ENCODE data around the gene VIPR2.

VIPR2 gene

DNA sequence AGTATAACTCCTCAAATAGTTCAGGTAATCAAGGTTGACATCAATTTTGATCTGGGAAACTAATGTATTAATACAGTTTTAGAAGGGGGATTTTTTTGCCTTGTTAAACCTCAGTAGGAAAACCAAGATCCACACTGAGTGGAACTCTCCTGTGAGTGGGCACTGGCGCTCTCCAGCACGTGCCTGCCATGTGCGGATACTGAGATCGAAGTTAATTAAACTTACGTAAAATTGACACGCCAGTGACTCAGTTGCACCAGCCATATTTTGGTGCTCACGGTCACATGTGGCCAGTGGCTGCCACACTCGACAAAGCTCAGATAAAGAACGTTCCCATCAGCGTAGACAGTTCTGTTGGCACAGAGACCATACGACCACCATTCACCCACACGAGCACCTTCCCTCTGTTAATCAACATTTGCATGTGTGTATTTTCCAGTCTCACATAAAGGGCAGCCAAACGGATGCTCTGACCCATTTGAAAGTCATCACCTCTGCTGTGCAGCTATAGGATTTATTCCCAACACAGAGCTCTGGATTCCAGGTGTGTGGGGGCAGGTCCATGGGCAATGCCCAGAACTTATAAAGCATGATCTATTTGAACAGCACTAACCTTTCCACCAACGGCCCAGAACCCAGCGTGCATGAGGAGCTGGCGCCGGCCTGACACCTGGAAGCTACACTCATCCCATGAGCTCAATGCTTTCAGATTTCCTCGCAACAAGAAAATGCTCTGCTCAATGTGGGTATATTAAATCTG lies 77.7 kb downstream of the VIPR2 start:
- no peak for DNase-seq (ENCODE audit: low spot score)

DNA sequence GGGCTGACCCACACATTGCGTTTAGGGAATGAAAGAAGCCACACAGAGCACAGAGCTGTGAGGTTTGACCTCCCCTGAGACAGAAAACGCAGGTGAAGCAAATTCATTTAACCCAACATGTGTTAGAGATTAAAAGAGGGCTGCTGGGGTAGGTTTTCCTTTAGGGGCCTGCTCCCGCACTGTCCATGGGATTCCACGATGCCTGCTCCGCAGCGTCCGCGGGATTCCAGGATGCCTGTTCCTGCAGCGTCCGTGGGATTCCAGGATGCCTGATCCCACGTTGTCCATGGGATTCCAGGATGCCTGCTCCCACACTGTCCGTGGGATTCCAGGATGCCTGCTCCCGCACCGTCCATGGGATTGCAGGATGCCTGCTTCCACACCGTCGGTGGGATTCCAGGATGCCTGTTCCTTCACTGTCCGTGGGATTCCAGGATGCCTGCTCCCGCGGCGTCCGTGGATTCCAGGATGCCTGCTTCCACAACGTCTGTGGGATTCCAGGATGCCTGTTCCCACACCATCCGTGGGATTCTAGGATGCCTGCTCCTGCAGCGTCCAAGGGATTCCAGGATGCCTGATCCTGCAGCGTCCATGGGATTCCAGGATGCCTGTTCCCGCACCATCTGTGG lies 78.7 kb downstream of the VIPR2 start:
- DNase-seq (ENCODE audit: low spot score): no peak

DNA sequence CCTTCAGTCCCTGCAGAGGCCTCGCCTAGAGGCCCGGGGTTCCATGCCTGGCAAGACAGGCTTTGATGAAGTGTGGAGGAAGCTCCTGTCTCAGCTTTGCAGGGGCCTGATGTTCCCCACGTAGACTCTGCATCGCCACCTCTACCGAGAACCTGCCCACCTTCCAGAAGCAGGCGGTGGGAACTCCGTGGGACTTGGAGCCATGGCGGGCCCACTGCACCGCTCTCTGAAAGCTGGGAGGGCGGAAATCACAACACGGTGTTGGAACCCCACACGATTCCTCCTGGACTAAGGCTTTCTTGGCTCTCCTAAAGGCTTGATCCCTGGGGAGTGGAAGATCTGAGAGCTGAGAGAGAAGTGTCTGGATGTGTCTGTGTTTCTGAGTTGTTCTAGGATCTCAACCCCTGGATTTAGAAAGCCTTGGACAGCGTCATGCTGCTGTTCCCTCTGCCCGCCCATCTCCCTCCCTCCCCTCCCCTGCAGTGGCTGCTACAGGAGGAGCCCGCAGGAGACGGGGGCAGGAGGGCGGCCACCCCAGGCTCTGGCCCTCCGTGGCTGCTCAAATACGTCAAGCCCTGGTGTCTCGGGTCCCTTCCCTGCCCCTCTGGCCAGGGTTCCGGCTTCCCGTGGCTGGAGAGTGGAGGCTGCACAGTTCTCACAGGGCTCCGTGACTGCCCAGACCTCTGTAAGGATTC lies 79.7 kb downstream of the VIPR2 start:
- DNase-seq (ENCODE audit: low spot score): no peak

DNA sequence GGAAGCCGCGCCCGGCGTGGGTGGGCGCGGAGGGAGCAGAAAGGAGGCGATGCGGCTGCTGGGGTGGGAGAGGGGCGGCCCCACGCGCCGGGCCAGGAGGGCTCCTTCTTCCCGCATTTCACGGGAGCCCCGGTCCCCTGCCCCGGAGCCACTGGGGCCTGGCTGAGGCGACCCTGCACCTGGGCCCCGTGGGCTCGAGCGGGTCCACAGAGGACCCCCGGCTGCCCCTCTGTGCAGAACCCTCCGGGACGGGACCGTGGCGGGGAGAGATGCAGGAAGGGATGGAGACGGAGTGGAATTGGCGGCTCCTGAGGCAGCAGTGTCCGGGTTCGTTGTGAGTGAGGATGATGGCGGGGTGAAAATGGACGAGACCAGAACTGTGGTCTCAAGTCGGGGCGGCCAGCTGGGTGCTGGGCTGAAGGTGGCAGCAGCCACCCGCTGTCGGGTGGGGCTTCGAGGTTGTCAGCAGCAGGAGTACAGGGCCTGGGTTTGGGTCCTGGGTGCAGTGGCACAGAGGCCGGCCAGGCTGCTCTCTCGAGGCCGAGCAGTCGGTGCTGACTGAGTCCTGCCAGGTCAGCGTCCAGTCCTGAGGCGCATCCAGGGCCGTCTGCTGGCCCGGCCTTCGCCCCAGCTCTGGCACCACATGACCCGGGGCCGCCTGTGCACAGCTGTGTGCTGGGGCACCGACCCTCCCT lies 80.4 kb downstream of the VIPR2 start:
- no peak for DNase-seq (ENCODE audit: low spot score)

DNA sequence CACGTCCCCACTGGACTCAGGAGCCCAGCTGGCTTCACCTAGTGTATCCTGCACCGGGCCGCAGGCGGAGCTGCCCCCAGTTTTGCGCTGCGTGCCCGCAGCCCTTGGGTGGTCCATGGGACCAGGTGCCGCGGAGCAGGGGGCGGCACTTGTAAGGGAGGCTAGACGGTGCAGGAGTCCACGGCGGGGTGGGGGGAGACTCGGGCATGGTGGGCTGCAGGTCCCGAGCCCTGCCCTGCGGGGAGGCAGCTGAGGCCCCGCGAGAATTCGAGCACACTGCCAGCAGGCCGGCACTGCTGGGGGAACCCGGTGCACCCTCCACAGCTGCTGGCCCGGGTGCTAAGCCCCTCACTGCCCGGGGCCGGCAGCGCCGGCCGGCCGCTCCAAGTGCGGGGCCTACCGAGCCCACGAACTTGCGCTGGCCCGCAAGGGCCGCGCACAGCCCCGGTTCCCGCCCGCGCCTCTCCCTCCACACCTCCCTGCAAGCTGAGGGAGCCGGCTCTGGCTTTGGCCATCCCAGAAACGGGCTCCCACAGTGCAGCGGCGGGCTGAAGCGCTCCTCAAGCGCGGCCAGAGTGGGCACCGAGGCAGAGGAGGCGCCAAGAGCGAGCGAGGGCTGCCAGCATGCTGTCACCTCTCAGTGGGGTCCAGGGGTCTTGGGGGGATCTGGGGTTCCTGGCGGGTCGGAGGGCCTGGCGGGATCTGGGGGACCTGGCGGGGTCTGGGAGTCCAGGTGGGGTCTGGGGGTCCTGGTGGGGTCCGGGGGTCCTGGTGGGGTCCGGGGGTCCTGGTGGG lies 81.4 kb downstream of the VIPR2 start:
- DNase-seq (ENCODE audit: low spot score): no peak

DNA sequence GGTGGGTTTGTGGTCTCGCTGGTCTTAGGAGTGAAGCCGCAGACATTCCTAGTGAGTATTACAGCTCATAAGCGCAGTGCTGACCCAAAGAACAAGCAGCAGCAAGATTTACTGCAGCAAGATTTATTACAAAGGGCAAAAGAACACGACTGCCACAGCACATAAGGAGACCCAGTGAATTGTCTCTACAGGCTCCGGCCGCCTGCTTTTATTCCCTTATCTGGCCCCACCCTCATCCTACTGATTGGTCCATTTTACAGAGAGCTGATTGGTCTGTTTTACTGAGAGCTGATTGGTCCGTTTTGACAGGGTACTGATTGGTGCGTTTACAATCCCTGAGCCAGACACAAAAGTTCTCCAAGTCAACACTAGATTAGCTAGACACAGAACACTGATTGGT lies 82.1 kb downstream of the VIPR2 start:
- no peak for DNase-seq (ENCODE audit: low spot score)

DNA sequence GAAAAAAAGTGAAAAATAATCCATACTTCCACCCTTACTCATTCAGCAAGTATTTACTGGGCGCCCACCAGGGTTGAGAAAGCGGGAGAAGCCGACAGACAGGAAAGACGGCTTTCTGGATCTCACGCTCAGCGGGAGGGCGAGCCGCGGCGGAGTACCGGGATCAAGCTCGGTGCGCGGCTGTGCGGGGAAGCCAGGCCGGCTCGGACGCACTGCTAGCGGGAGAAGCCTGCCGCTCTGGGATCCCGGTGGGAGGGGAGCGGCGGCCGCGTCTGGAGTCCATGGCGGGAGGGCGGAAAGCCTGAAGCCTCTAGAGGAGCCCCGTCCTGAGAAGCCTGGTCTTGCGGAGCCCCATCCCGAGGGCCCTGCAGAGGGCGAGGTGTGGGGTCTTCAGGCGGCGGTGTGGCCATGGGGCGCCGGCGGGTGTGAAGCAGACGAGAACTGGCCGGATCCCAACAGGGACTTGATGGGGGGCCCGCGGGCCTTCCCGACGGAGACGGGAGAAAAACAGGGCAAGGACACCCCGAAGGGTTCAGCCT lies 82.9 kb downstream of the VIPR2 start:
- DNase-seq (ENCODE audit: low spot score): peak; percentile 22

DNA sequence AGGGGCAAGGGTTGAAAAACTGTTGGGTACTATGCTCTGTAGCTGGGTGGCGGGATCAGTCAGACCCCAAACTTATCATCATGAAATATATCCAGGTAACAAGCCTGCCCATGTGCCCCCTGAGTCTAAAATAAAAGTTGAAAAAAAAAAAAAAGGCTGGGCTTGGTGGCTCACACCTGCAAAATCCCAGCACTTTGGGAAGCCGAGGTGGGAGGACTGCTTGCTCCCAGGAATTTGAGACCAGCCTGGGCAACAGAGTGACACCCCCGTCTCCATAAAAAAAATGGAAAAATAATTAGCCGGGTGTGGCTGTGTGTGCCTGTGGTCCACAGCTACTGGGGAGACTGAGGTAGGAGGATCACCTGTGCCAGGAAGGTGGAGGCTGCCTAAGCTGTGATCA lies 83.5 kb downstream of the VIPR2 start:
- DNase-seq (ENCODE audit: low spot score): no peak

DNA sequence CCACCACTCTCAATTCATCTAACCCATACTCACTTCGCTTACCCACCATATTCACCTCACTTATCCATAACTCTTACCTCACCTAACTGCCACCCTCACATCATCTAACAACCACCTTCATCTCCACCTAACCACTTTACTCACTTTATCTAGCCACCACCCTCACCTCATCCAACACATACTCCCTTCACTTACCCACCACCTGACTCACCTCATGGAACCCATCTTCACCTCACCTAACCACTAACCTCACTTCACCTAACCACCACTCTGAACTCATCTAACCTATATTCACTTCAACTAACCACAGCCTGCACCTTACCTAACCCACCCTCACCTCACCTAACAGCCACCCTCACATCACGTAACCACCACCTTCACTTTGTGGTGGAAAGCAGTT lies 84.2 kb downstream of the VIPR2 start:
- DNase-seq (ENCODE audit: low spot score): no peak

DNA sequence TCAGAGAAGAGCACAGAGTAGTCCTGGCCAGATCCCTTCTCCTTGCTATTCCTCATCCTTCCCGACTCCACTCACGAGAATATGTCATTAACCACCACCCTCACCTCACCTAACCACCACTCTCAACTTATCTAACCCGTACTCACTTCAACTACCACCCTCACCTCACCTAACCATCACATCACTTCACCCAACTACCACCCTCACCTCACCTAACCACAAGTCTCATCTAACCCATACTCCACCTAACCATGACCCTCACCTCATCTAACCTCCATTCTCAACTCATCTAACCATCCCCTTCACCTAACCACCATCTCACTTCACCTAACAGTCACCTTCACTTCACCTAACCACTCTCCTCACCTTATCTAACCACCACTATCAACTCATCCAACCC lies 85.0 kb downstream of the VIPR2 start:
- no peak for DNase-seq (ENCODE audit: low spot score)

DNA sequence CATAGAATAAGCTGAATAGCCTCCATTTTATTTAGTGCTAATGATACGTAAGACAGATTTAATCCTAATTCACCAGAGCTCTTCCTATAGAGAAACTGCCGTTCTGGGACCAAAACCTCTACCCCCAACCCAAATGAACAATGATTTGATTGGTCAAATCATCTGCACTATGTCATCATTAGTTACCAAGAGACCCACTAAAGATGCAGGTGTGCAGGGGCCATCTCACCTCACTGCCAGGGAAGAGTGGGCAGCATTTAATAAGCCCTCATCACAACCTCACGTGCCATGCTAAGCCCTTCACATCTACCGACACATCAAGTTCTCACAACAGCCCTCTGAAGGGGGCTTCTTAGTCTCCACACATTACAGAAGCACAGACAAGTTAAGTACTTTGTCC lies 87.0 kb downstream of the VIPR2 start:
- no peak for DNase-seq (ENCODE audit: low spot score)

DNA sequence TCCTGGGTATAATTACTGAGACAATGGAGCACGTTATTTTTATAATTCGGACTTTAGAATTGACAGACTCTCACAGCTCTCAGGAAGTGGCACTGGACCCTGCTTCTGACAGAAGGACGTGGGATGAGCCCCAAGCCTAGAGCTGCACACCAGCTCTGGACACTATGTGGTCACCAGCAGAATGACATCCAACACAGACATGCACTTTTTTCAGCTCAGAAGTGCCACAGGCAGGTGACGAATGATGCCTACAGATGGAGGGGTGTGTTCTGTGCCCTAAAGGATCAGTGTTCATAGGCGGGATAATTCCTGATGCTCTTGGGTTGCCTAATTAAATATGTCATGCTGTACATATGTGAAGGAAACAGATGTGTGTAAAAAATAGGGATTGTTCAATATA lies 87.9 kb downstream of the VIPR2 start:
- no peak for DNase-seq (ENCODE audit: low spot score)

DNA sequence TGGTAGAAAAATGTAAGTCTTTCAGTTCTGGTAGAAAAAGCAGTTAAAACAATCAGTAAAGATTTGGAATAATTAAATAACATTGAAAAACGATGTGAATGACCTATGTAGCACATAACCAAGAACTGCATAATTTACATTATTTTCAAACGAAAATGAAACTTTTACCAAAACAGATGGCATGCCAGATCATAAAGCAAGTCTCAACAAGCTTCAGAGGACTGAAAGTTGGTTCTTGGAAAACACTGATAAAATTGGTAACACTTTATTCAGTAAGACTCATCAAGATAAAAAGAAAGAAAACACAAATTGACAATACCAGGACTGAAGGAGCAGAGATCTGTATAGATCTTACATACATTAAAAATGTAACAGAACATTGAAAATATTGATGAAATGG lies 92.8 kb downstream of the VIPR2 start:
- no peak for DNase-seq (ENCODE audit: low spot score)

DNA sequence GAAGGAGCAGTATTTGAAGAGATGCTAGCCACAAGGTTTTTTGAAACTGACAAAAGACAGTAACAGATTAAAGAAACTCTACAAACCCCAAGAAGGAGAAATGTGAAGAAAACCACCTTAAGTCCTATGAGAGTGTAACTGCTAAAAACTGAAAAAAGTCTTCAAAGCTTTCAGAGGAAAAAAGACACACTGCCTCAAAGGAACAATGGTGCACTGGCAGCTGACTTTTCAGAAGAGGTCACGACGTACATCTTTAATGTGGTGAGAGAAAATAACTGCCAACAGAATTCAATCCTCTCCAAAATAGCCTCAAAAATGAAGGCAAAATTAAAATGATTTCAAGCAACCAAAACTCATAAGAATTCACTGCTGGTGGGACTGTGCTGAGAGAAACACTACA lies 94.0 kb downstream of the VIPR2 start:
- DNase-seq (ENCODE audit: low spot score): no peak

DNA sequence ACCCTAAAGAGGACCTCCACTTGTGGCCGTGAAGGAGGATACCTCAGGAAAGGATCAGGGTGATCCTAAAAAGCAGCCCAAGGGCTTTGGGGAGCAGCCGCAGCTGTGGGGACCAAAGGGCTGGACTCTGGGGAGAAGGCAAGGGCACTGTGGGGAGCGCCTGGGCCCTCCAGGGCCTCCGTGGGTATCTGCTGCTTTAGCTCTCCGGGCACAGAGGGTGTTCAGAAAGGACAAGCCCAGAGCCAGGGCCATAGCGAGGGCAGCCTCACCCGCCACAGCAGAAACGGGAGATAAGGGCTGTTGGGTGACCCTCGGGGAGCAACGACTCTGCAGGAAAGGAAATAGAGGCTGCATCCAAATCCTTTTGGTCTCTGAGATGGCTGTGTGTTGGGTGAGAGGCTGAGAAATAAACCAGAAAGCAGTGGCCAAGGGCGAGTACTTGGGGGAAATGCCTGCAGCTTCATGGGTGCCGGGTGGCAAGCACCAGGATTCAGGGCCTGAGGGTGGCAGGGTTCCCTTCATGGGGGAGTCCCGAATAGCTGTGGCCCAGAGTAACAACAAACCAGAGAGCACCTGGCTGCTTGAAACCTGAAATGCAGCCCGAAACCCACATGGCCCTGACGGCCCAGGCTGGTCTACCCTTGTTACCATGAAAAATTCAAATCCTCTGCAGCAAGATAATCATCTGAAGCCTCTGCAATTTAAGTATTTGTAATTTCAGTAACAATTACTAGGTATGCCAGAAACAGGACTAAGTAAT lies 95.2 kb downstream of the VIPR2 start:
- no peak for DNase-seq (ENCODE audit: low spot score)

DNA sequence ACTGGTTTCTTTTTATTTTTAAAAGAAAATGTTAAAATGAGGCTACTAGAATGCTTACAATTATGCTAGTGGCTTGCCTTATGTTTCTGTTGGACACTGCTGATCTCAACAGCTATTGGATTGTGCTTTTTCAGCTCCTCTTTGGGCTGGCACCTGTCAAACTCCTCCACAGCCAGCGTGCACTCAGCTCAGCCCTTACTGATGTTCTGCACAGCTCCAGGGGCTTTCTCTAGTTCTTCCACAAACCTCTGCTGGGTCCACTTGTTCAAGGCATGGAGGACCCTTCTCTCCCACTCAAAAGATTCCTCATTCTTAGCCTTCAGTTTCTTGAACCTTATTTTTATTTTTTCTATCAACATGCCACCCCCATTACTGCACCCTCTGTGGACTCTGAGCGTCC lies 96.0 kb downstream of the VIPR2 start:
- DNase-seq (ENCODE audit: low spot score): no peak

DNA sequence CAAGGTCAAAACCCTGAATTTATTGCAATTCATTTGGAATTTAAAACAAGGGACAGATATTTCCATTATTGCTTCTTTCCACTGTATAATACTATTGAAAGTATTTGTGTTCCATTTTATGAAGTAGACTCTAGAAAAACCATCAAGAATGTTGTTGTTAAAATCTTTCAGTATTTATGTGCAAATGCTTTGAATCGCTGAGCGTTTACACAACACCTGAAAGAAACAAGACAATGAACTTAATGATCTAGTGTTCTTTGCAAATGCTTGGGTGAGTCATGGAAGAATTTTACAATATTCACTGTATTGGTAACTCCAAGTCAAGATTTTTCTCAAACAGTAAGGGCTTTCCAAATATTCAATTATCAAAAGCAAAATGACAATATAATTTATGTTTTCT lies 97.1 kb downstream of the VIPR2 start:
- DNase-seq (ENCODE audit: low spot score): no peak

DNA sequence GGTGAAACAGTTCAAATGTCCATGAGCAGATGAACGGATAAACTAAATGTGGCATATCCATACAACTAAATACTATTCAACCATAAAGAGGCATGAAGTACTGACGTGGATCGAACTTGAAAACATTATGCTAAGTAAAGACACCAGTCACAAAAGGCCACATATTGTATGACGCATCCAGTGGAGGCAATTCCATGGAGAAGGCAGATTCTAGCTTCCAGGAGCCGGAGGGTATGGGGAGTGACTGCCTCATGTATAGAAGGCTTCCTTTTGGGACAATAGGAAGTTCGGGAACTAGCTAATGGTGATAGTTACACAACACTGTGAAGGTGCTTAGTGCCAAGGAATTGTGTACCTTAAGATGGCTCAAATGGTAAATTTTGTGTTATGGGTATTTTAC lies 98.4 kb downstream of the VIPR2 start:
- no peak for DNase-seq (ENCODE audit: low spot score)

DNA sequence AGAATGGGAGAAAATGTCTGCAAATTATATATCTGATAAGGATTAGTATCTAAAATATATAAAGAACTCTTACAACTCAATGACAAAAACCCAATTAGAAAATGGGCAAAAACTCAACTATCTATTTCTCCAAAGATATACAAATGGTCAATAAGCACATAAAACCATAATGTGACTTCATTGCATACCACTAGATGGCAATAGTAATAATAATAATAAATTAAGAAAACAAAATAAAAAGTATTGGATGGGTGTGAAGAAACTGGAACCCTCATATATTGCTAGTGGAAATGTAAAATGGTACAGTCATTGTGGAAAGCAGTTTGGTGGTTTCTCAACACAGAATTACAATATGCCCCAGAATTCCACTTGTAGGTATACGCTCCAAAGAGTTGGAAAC lies 98.8 kb downstream of the VIPR2 start:
- DNase-seq (ENCODE audit: low spot score): no peak

DNA sequence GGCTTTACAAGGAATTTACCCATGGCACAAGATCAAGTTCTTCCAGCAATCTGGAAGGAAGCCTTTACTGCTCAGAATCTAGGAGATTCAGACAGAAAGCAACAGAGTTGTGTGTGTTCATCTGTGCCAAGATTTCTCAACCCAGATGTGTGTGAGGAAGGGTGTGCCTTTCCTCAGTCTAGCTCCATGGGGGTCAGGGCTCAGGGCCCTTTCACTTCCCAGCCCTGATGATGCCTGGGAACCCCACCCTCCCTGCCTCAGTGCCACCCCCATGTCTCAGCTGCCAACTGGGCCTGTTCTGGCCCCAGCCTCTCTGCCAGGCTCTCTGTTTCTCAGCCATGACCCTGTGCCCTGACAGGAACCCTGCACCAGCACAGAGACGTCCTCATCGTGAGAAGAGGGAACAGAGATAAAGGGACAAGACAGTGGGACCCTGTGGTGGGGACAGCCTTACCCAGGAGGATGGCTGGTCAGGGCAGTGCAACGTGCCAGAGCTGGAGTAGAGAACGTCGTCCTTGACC lies 102.0 kb downstream of the VIPR2 start:
- no peak for DNase-seq (ENCODE audit: low spot score)

DNA sequence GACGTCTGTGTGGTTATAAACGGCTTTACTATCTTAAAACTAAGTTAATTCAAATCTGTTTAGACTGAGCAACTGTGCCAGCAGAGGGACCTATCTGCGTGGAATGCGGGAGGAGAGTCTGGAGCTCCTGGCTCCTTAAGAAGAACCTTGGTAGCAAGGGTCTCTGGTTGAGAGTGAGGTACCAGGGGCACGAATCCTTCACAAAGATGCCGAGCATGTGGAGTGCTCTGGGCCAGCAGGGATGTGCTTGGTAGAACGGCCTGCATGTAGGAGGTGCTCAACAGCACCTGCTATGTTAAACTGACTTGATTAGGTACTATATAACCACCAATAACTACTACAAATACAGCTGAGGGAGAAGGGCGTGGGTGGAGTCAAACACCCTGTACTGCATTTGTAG lies 102.6 kb downstream of the VIPR2 start:
- no peak for DNase-seq (ENCODE audit: low spot score)

Measured in AG08396 (cell line).